HG03060 (cell line): ENCODE results near the gene SP1.
A peak's percentile ranks its signal among the peaks of the same experiment; 100 is the strongest.
"Not testable (repeated sequence)": the region's sequence is repeated elsewhere in the genome, so short reads cannot be mapped to it uniquely, and the experiment has no call there.

Source experiments
- ATAC-seq: cut with Tn5 transposase; IDR thresholded peaks from one replicate; pipeline ENCODE4 v1.9.1; 2021; ENCODE audit warnings: low read depth, moderate number of reproducible peaks; ENCODE audit not compliant: unreplicated experiment

Gene SP1

DNA sequence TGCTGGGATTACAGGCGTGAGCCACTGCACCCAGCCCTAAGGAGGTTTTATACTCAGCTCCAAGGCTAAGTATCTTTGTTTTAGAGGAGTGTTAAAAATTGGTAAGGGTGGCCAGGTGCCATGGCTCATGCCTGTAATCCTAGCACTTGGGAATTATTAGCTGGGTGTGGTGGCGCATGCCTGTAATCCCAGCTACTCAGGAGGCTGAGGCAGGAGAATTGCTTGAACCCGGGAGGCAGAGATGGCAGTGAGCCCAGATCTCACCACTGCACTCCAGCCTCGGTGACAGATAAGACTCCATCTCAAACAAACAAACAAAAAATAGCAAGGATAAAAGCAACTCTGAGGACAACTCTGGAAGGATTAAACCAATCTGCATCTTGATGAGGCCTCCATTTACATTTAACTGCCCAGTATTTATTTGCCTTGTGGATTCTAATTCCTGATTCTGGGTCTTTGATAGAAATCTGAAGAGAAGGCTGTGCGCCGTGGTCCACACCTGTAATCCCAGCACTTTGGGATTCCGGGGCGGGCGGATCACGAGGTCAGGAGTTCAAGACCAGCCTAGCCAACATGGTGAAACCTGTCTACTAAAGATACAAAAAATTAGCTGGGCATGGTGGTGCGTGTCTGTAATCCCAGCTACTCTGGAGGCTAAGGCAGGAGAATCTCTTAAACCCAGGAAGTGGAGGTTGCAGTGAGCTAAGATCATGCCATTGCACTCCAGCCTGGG is 64.8 kb downstream of the SP1 start:
- ATAC-seq, result not testable (repeated sequence)

GRCh38 chr12:53450936-53451335 is 71.0 kb downstream of the SP1 start:
- no peak for ATAC-seq

- peak; percentile 95 for ATAC-seq
Observed at GRCh38 chr12:53451661-53452158, 71.7 kb downstream of the SP1 start, which contains the start of gene PCBP2. Gene PCBP2, plus strand, starts transcription at chr12:53452102. Its CDS starts 2,699 bp downstream, at chr12:53454801.

- ATAC-seq, result no peak
Observed at GRCh38 chr12:53452159-53453077, 72.4 kb downstream of the SP1 start.

DNA sequence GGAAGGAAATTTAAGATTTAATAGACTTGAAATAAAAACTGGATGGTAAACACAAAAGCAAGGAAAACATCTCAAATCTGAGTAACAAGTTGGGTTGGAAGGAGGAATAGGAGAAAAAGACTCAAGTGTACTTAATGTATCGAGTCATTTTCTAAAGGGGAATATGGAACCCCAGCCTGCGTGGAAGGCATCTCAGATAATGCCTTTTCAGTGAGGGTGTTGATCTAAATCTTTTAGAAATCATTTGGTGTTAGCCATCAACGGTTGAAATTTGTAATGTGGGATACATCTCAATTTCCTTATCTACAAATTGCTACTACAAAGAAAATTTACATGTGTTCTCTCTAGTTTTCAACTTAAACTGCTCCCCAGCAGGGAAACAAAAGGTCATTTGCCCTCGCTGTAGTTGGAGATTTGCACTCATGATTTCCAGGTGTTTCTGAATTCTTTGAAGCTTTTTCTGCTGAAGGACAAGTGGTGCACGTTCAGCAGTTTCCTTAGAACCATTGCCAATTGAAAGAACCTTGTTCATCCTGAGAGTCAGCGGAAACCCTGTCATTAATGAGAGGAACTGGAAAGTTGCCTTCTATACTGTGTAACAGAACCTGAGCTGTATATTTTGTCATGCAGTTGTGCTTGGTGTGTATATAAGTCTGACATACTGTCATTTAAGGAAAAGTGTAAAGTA is 74.1 kb downstream of the SP1 start:
- ATAC-seq, result no peak

DNA sequence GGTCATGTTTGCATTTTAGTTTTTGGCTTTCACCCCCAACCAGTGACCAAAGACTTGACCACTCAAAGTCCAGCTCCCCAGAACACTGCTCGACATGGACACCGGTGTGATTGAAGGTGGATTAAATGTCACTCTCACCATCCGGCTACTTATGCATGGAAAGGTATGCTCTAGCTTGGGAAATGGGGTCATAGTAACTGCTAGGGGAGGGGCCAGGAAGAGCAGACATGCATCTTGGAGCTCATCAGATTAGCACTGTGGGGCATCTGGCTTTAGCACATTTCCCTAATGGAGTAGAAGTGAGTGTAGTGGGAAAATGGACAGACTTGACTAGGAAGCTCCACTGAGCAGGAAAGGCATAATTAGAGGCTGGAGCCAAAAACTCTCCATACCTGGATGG is 74.7 kb downstream of the SP1 start:
- ATAC-seq, result no peak

- no peak for ATAC-seq
Observed at GRCh38 chr12:53456654-53457366, 76.8 kb downstream of the SP1 start.

DNA sequence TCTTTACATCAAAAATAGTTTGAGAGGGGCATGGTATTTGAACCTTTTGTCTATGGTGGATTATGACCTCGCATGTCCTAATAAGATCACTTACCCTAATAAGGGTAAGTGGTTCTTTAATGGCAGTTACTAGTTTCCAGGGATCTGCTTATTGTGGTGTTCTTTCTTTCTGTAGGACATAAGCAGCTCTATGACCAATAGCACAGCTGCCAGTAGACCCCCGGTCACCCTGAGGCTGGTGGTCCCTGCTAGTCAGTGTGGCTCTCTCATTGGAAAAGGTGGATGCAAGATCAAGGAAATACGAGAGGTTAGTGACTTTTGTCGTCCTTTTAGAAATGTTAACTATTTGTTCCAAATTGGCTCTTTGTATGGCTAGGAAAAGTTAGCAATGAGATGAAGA is 79.1 kb downstream of the SP1 start:
- ATAC-seq, result no peak

DNA sequence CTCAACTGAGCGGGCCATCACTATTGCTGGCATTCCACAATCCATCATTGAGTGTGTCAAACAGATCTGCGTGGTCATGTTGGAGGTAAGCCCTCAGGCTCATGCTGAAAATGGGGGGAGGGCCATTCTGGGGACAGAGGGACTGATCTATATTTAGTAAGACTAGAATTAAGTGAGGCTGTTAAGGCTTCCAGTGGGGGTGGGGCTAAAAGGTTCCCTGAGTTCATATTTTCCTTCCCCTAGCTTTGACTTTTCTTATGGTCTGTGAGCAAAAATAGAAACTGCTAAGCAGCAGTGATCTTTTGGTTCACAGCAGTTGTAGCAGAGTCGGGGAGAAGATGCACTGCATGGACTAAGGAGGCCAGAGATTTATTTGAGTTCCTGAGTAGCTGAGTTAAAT is 81.1 kb downstream of the SP1 start:
- ATAC-seq, result no peak

GRCh38 chr12:53461591-53461990 is 81.6 kb downstream of the SP1 start:
- ATAC-seq, result no peak

DNA sequence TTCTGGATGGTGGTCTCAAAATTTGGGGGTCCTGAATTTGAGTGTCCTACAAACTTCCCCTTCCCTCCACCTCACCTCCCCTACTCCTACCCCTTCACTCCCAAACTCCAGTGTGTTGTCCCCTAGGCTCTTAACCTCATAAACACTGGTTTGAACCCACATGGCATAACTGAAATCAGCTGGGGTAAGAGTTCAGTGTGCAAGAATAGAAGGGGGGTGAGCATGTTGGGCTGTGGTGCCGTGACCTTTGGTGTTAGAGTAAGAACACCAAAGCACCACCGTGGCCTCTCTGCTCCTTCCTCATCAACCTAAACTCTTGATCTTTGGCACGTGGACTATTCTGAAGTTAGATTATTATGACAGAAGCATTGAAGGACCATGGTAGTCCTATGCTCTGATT is 83.0 kb downstream of the SP1 start:
- ATAC-seq, result no peak

GRCh38 chr12:53463802-53464560 is 84.0 kb downstream of the SP1 start:
- ATAC-seq, result no peak

- ATAC-seq, result no peak
Observed at GRCh38 chr12:53464685-53465418, 84.9 kb downstream of the SP1 start.

- ATAC-seq, result no peak
Observed at GRCh38 chr12:53465679-53466078, 85.7 kb downstream of the SP1 start.
